Islet of Langerhans (tissue), 1 donor: ENCODE data around the gene PODXL.
"Not testable (repeated sequence)": the region's sequence is repeated elsewhere in the genome, so short reads cannot be mapped to it uniquely, and the experiment has no call there.

Experiments
- FAIRE-seq: peaks from one replicate; lab custom pipeline; 2011; peaks lifted over from hg19 to GRCh38; lab: Jason Lieb, UNC

PODXL gene

DNA sequence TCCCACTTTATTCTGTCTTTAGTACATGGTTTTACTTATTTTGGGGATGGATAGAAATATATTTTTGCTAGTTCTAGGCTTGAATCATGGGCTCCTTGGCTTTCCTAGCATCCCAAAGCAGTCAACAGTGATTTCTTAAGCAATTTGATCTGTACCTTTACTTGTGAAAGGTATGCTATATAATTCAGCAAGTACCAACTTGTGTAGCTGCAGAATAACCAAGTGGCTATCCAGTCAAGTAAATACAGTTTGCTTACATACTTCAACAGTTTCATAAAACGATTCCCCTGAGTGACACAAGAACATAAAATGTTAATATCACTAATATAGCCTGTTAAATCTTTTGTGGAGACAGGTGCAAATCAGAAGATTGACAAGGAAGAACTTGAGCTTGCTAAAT is 67.2 kb downstream of the PODXL start:
- FAIRE-seq: no peak

DNA sequence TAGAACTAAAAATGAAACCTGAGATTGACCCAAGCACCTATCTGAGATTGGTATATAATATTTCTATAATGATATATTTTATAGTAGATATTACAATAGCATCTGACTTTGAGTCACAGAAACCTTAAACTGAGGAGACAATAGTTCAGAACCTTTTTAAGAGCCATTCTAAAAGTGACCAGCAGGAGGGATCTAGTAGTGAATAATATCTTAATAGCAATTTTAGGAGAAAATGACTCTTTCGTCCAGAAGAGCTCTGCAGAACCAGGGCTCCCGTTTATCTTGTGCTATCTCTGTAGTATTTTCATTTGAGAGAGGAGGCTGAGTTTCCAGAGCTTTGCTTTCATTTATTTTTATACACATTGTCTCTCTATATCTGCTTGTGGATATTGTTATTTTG is 68.1 kb downstream of the PODXL start:
- no peak for FAIRE-seq

DNA sequence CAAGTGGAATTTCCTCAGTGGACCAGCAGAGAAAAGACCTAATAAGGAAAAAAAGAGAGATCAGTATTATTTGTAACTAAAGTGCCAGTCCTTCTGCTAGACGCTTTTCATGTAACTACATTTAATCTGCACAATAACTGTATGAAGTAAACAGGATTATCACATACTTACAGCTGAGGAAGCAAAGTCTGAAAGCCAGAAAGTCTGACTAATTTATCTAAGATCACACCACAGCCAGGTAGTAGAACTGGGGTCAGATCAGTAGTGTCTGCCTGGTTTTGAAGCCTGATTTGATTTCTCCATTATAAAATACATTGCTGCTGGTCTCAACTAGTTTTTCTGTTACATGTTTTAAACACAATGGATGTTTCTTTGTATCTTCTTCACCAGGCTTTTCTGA is 69.2 kb downstream of the PODXL start:
- no peak for FAIRE-seq

DNA sequence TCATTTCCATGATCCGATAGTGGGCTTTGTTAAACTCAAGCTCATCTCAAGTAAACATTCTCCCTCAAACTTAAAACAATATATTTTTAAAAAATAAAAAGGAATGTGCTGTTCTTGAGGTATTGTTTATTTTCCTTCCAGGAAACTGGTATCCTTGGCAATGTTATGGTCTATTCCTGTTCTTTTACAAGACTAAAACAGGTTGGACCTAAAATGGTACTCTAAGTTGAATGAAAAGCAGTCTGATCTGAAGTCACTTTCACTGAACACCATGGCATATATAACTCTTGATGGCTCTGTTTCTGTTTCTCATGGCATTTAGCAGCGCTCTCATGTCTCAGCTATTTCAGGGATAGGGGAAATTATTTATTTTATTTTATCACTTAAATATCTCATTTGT is 70.1 kb downstream of the PODXL start:
- FAIRE-seq: no peak

DNA sequence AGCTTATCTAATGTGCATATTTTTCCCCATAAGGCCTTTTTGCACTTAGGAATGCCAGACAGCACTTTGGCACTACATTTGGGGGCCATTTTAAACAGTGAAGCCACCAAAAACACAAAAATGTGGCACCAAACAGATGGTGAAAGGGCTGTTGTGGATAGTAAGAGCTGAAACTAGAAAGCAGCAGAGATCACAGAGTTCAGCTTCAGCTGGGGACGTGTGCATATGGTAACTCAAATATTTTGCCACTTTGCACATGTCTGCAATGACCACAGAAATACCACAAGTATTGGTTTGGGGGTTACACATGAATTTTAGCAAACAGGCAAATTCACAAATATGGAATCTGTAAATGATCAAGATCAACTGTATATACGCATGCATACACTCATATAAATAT is 72.8 kb downstream of the PODXL start:
- no peak for FAIRE-seq

DNA sequence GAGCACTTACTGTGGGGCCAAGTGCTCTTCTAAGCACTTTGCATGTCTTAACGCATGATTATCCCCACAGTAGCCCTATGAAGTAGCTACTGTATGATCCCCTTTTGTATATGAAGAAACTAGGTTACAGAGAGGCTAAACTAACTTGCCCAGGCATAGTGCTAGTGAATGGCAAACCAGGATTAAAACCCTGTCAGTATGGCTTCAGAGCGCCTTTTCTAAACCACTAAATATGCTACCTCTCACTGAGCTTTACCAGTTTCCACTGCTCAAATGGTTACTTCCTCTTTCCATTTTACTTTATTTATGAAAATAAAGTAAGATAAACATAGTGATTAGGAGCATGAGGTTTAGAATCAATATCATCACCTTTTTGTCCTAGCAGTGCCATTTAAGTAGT is 73.6 kb downstream of the PODXL start:
- no peak for FAIRE-seq

DNA sequence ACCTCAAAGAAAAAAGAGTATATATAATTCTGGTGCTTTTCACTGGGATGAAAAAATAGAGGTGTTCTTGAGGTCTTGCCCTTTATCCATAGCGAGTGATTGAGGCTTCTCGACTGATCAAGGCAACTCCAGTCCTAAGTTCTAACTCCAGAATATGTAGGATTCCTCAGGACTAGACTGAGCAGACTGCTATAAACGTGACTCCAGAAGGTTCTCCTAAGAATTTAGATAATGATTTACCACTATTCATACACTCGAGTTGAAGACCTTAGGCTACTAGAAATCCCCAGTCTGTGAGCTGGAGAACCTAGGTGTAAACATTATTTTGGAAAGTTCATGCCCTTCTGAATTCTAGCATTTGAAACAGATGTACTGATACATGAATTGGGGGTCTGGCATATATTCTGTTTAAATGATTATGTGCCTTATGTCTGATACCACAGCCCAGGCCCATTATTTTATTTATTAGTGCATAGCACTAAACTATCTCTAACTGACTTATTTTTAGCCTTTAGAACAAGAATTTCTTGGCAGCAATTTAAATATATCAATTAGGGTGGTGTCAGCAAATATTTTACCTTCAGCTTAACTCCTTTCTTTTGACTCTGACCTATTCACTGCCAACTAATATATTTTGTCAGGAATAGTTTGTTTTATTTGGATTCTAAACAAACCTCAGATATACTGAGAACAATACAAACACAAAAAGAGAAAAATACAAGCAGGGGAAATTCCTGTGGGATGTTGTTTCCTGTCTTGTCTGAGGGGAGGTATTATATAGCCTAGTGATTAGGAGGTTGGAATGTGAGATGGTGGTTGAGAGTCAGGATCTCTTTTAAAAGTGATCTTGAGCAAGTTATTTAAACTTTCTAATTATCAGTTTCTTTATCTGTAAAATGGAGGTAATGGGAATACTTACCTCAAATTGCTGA is 75.8 kb downstream of the PODXL start:
- no peak for FAIRE-seq

DNA sequence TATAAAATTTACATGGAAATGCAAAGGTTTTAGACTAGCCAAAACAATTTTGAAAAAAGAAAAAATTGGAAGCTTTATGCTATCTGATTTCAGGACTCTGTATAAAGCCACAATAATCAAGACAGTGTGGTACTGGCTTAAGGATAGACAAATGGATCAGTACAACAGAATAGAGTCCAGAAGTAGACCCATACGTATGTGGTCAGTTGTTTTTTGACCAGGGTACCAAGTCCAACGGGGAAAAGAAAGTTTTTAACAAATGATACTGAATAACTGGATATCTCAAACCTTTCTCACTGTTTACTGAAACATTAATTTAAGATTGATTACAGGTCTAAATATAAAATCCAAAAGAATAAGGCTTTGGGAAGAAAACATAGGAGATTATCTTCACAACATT is 79.7 kb downstream of the PODXL start:
- FAIRE-seq: no peak

DNA sequence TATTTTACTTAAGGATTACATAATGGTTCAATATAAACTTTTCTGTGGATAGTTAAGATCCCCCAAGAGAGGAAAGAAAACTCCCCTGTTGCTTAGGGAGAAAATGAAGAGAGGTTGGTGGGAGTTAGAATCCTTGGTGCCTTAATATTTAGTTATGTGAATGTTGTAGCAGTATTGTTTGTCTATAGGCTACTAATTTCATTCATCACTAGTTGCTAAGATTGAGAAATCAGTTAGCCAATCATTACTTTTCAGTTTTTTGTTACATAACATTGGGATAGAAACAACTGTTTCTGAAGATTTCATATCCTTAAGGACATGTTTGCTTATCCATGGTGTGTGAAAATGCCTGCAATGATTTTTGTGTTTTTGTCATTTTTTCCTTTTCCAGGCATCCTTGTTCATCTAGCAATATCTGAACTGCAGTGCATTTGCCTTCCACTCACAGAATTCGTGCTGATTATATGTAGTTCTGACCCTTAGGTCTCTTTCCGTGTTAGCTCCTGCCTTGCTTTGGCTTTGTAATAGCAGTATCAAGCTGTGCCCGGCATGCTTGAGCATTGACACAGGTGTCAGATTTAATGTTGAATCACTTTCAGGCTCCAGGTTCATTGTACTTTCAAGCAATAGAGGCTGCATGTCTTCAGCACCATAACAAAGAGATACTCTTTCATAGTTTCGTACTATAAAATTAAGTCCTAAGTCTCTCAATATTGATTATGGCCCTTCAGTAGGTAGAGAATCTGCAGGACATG is 85.0 kb downstream of the PODXL start:
- no peak for FAIRE-seq

DNA sequence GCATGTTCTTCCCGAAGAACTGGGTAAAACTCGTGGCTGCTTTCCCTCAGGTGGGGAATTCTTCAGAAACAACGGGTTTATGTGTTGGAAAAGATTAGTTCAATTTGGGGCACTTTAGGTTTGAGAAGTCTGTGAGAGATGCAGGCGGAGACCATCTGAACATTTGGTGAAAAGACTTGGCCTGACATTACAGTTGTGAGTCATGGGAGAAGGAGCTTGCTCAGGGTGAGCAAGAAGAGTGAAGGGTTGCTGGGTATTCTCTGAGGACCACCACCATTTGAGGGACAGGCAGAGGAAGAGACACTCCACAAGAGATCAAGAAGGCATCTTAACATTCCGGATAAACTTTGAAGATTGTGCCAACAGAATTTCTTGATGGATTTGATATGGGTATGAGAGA is 88.6 kb downstream of the PODXL start:
- no peak for FAIRE-seq

DNA sequence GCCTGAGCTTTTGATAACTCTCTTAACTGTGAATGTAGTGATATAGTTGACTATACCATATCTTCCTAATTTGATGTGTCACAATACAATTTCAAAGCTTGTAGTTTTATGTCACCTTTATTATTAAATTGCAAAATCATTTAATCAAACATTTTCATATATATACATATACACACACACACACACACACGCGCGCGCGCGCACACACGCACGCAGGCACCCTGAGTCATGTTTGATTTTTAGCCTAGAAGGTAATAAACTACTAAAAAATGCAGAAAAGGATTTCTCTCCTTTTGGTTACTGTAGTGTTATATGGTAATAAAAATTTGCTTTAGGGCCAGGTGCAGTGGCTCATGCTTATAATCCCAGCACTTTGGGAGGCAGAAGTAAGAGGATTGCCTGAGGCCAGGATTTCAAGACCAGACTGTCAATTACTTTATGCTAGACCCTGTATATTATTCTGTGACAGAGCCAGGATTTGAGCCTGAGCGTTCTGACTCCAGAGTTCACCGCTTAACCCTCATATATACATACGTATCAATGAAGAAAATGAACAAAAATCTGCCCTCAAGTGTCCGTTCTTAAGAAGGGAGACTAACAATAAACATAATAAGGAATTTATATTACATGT is 89.6 kb downstream of the PODXL start:
- FAIRE-seq: no peak

DNA sequence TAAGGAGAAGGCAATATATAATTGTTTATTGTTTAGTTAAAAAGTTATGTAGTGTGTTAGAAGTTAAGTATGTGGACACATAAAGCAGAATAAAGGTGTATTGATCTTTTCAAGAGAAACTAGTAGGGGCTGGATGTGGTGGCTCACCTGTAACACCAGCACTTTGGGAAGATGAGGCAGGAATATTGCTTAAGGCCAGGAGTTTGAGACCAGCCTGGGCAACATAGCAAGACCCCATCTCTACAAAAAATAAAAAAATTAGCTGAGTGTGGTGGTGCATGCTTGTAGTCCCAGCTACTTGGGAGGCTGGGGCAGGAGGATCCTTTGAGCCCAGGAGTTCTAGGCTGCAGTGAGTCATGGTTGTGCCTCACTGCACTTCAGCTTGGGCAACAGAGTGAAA is 93.7 kb downstream of the PODXL start:
- not testable (repeated sequence) for FAIRE-seq

DNA sequence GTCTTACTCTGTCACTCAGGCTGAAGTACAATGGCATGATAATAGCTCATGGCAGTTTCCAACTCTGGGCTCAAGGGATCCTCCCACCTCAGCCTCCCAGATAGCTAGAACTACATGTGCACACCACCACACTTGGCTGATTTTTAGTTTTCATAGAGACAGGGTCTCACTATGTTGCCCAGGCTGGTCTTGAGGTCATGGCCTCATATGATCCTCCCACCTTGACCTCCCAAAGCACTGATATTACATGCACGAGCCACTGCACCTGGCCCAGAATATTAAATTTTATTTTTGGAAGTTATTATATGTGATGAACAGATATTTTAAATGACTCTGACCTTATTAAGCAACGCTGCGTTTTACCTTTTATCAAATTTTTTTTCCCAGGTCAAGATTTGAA is 94.4 kb downstream of the PODXL start:
- FAIRE-seq: no peak

DNA sequence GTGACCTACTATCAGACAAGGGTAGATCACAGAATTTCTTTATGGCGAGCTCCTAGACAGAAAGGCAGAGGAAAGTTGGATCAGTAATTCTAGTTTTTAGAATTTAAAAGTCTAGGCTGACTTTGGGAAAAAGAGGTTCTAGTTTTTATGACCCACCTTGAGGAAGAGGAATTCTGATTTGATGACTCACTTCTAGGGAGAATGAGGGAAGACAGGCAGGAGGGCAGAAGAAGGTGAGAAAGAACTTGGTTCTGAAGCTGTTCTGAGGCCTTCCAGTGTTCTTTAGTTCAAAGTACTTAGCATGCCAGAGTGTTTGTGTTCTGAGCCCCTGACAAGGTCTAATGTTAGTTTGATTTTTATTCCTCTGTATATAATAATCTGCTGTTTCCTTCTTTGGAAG is 97.2 kb downstream of the PODXL start:
- FAIRE-seq: no peak

DNA sequence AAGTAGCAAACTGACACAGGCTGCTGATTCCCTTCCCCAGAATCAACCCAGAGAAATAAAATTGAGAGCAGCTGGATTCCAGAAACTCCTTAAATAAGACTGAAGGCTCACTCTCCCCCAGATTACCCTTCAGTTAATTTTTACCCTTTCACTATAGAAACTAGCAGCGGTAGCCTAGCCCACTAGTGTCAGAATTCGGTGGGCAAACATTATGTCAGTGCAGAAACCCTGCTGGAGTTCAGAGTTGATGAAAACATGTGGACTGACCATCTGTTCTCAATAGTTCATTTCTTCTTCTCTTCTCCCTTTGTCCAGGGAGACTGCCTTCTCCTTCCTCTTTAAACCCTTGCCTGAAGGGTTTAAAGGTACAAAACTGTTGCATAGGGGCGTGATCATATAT is 100.1 kb downstream of the PODXL start:
- FAIRE-seq: no peak

DNA sequence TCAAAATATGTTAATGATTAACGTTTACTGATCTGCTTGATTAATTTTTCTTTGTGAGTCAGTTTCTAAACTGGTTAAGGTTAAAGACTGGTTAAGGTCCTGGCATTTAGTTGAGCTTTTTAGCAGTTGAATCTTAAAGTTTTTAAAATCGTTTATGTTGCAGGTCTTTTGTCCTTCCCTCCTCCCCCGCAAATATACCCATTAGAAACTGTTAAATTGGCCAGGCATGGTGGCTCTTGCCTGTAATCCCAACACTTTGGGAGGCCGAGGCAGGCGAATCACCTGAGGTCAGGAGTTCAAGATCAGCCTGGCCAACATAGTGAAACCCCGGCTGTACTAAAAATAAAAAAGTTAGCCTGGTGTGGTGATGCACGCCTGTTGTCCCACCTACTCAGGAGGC is 100.9 kb downstream of the PODXL start:
- no peak for FAIRE-seq

DNA sequence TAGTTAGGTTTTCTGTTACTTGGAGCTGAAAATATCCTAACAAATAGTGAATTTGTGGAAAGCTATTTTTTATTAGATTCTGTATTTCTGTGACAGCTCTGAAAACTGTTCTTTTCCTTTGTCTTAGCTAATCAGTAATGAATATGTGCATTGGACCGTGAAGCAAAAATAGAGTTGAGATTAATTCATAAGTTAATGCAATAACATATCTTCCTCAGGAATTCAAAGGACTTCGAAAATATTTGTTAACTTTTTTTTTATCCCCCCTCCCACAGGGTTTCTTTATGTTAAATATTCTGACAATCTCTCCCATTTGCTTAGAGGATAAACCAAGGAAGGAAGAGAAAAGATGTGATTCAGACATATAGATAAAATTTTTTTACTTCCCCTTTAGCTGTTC is 101.4 kb downstream of the PODXL start:
- peak; percentile 64 for FAIRE-seq

DNA sequence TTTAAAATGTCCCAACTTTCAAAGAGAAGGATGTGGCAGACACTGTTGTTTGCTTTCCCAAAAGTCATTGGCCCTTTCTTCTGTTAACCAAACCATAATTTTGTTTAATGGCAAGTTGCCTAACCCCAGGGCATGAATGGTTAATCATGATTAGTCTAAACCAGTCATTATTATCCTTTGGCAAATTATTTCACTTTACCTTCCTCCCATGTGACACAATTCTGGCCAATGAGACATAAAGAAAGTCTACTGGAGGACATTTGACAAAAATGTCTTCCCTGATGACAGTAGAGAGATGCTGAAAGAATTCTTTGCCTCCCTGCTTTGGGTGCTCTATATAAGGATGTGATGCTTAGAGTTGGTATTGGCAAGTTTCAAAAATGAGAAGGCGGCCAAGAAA is 101.9 kb downstream of the PODXL start:
- no peak for FAIRE-seq
